Spleen (tissue), 11 donors: ENCODE results near the gene ZNF431. TPM values are rescaled to one million over a fixed set of nuclear protein-coding genes. Genes with fewer than 3 reads are reported as not detected.

ENCODE experiments used
- DNase-seq: peaks from one replicate; pipeline ENCODE4 v3.0.0-alpha.2; 2020
- H3K27ac ChIP-seq, 8 donors: fragments of 200-600 bp; sonication (generic) in 7 of 8; 1 replicate in 4 of 8; 2 replicates in 4 of 8; pipeline versions ENCODE4 v1.5.0 to v1.8.0; 2016 to 2021; ENCODE audit warnings: inconsistent platforms in 4 of 8, mild to moderate bottlenecking in 4 of 8, moderate library complexity in 1 of 8
- H3K27me3 ChIP-seq, 7 donors: fragments of 200-600 bp; sonication (generic) in 6 of 7; replicated peaks in 1 of 7; 1 replicate in 4 of 7; 2 replicates in 3 of 7; pipeline versions ENCODE4 v1.5.0 to v1.8.0; 2016 to 2021; ENCODE audit warnings: inconsistent platforms in 3 of 7, mild to moderate bottlenecking in 1 of 7
- H3K36me3 ChIP-seq, 6 donors: fragments of 200-600 bp; sonication (generic) in 5 of 6; 1 replicate in 4 of 6; 2 replicates in 2 of 6; pipeline versions ENCODE4 v1.5.0 to v1.8.0; 2016 to 2021; ENCODE audit warnings: inconsistent platforms in 2 of 6
- H3K4me1 ChIP-seq, 6 donors: fragments of 200-600 bp; sonication (generic) in 5 of 6; 1 replicate in 3 of 6; 2 replicates in 3 of 6; pipeline versions ENCODE4 v1.5.0 to v1.8.0; 2016 to 2021; ENCODE audit warnings: inconsistent platforms in 3 of 6
- H3K4me3 ChIP-seq, 8 donors: fragments of 200-600 bp; sonication (generic) in 7 of 8; 1 replicate in 4 of 8; 2 replicates in 4 of 8; pipeline versions ENCODE4 v1.5.0 to v1.8.0; 2016 to 2021; ENCODE audit warnings: inconsistent platforms in 4 of 8, mild to moderate bottlenecking in 4 of 8, moderate library complexity in 2 of 8
- H3K9me3 ChIP-seq, 8 donors: fragments of 200-600 bp; sonication (generic) in 7 of 8; 1 replicate in 4 of 8; 2 replicates in 4 of 8; pipeline versions ENCODE4 v1.5.0 to v1.8.0; 2016 to 2021; ENCODE audit warnings: inconsistent platforms in 4 of 8
- CTCF ChIP-seq, 11 experiments: fragments of 200-600 bp in 7 of 11; fragments of 450-650 bp in 4 of 11; sonication (generic) in 4 of 11; IDR thresholded peaks in 8 of 11; conservative IDR thresholded peaks in 3 of 11; 1 replicate in 7 of 11; 2 replicates in 4 of 11; pipeline versions ENCODE4 v1.4.0 to v1.8.0; 2016 to 2021; ENCODE audit warnings: antibody characterized with exemption in 11 of 11, inconsistent platforms in 4 of 11, mild to moderate bottlenecking in 1 of 11
- POLR2A ChIP-seq, 3 donors: fragments of 450-650 bp; IDR thresholded peaks; one replicate each; pipeline ENCODE4 v1.5.1; 2017; ENCODE audit warnings: antibody characterized with exemption in 3 of 3, mild to moderate bottlenecking in 1 of 3
- POLR2AphosphoS5 ChIP-seq, 3 donors: sonication (generic); formaldehyde crosslinking; IDR thresholded peaks; one replicate each; pipeline ENCODE4 v1.5.1; 2017; ENCODE audit warnings: antibody characterized with exemption in 3 of 3
- WGBS, 5 donors: extraction: QIAGEN DNeasy Blood & Tissue Kit in 3 of 5; methylation state at CpG; one replicate each; pipeline versions ENCODE4 v1.1.5 to v1.1.7; 2013 to 2018; 5-methylcytosine and 5-hydroxymethylcytosine counted together
- intact Hi-C: fragments of 100-400 bp; cut with DNase I; formaldehyde crosslinking; loops from one replicate; pipeline ENCODE4 v1.15.0; 2023; ENCODE audit warnings: low total_unique reads
- polyA plus RNA-seq, 3 donors: library from polyadenylated mRNA; stranded (reverse); fragments of 200-250 nt; gene quantifications; one replicate each; pipeline ENCODE4 v1.2.1, GENCODE V29; 2013
- total RNA-seq, 7 donors: library from RNA; depleted of rRNA in 3 of 7; stranded (reverse); fragments of >200 nt in 3 of 7; fragmentation: NEBNext Ultra II Directional in 4 of 7; extraction: Animal tissue kit (Norgen Biotek cat#: 25700) in 4 of 7; gene quantifications; one replicate each; pipeline versions ENCODE4 v1.1.0 to v1.2.1, GENCODE V29; 2016 to 2021
- donor health status: healthy with polysubstance abuse.
- donor health status: DM: no; HTN: no; CAD: no; lungs with moderate emphysema.
- donor health status: DM: no; HTN: no; CAD: no.
- donor health status: Bipolar disorder and iron deficiency.
- donor health status: healthy.
- donor health status: DM: no; HTN: no; CAD: no.
- donor health status: DM: yes; HTN: yes; CAD: no.

Gene ZNF431
- total and polyA plus RNA-seq, 10 donors: 8.8 to 33.5 (median 20.9) TPM

GRCh38 chr19:21115430-21115829 lies 26.4 kb upstream of the ZNF431 start:
- DNase-seq: no peak
- no peaks in the 10 kb centered on the region for H3K4me1 ChIP-seq
- H3K27me3 ChIP-seq: no peaks in the 10 kb centered on the region
- peaks cover 3 to 79% (median 22%) of the 10 kb centered on the region in 6 donors for H3K36me3 ChIP-seq
- TF ChIP-seq CTCF (IDR thresholded peaks at IDR 0.05 in 8 of 11, conservative IDR thresholded peaks at IDR 0.05 in 3 of 11): no peak
- TF ChIP-seq POLR2AphosphoS5 (IDR thresholded peaks at IDR 0.05): no peak
- TF ChIP-seq POLR2A (IDR thresholded peaks at IDR 0.05): no peak
- intact Hi-C loops: no loop called here
- no peak overlapping the region for H3K4me3 ChIP-seq
- peaks cover 5 to 87% (median 58%) of the 10 kb centered on the region in 8 donors for H3K9me3 ChIP-seq
- no peak overlapping the region for H3K27ac ChIP-seq

GRCh38 chr19:21117041-21117907 lies 24.6 kb upstream of the ZNF431 start:
- intact Hi-C loops: no loop called here
- peaks cover 3 to 79% (median 22%) of the 10 kb centered on the region in 6 donors for H3K36me3 ChIP-seq
- whole genome bisulfite sequencing, 5 donors: 90 to 95% (median 93%) methylated on average over 2 of the region's 2 CpGs
- H3K9me3 ChIP-seq: peaks cover 5 to 81% (median 58%) of the 10 kb centered on the region in 8 donors
- no peak overlapping the region for H3K27ac ChIP-seq
- DNase-seq: no peak
- no peak overlapping the region for H3K4me3 ChIP-seq
- H3K4me1 ChIP-seq: no peaks in the 10 kb centered on the region
- TF ChIP-seq CTCF (IDR thresholded peaks at IDR 0.05 in 8 of 11, conservative IDR thresholded peaks at IDR 0.05 in 3 of 11) (no peak), POLR2A (IDR thresholded peaks at IDR 0.05) (no peak), POLR2AphosphoS5 (IDR thresholded peaks at IDR 0.05) (no peak)
- no peaks in the 10 kb centered on the region for H3K27me3 ChIP-seq

- Histone ChIP-seq H3K27ac (no peak overlapping the region), H3K27me3 (no peaks in the 10 kb centered on the region), H3K9me3 (peaks cover 0 to 46% (median 15%) of the 10 kb centered on the region in 8 donors), H3K4me1 (no peaks in the 10 kb centered on the region), H3K36me3 (peaks cover 0 to 11% (median 0%) of the 10 kb centered on the region in 6 donors), H3K4me3 (no peak overlapping the region)
- TF ChIP-seq POLR2A (IDR thresholded peaks at IDR 0.05) (no peak), CTCF (IDR thresholded peaks at IDR 0.05 in 8 of 11, conservative IDR thresholded peaks at IDR 0.05 in 3 of 11) (no peak), POLR2AphosphoS5 (IDR thresholded peaks at IDR 0.05) (no peak)
- intact Hi-C loops: no loop called here
- DNase-seq: no peak
Measured at GRCh38 chr19:21126078-21126477, 15.8 kb upstream of the ZNF431 start.

DNA sequence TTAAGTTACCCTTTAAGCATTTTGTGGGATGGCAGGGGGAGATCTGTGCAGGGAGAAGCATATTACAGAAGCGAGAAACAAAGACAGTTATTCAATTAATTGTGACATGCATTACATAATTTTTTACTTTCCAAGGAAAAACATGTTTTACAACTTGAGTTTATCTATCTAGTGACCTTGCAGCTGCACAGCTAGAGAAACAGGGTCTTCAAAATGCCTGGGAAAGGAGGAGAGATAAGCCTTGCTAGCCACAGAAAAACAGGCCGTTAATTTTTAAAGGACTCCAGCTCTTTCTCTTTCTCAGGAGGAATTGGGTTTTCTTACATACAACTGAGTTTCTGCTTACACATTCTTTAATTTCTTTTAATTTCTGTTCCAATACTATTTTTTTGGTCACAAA lies 14.8 kb upstream of the ZNF431 start:
- 29 to 68% (median 34%) methylated on average over 2 of the region's 2 CpGs for WGBS, 5 donors
- TF ChIP-seq CTCF (IDR thresholded peaks at IDR 0.05 in 8 of 11, conservative IDR thresholded peaks at IDR 0.05 in 3 of 11): no peak
- TF ChIP-seq POLR2A (IDR thresholded peaks at IDR 0.05): no peak
- no peak for TF ChIP-seq POLR2AphosphoS5 (IDR thresholded peaks at IDR 0.05)
- no peak overlapping the region for H3K4me3 ChIP-seq
- intact Hi-C loops: no loop called here
- no peak overlapping the region for H3K27ac ChIP-seq
- no peaks in the 10 kb centered on the region for H3K4me1 ChIP-seq
- peaks cover 0 to 10% (median 0%) of the 10 kb centered on the region in 6 donors for H3K36me3 ChIP-seq
- peaks cover 0 to 43% (median 12%) of the 10 kb centered on the region in 8 donors for H3K9me3 ChIP-seq
- DNase-seq: no peak
- H3K27me3 ChIP-seq: no peaks in the 10 kb centered on the region
